ENCODE results near the gene CAPN1. TPM values are rescaled to one million over a fixed set of nuclear protein-coding genes. Genes with fewer than 3 reads are reported as not detected.

Gene CAPN1
- polyA plus RNA-seq, 1 donor from 2014 or later = 113 TPM

- Mint-ChIP-seq H3K36me3 (no peaks in the 10 kb centered on the region), H3K4me3 (no peak overlapping the region), H3K27ac (no peak overlapping the region), H3K4me1 (peaks cover 19 to 21% (median 20%) of the 10 kb centered on the region in 3 donors), H3K27me3 (peaks cover 6% of the 10 kb centered on the region), H3K9me3 (no peaks in the 10 kb centered on the region)
These were observed 31.0 kb upstream of the CAPN1 start for GRCh38 chr11:65150509-65151299.

GRCh38 chr11:65151331-65151899 is 30.3 kb upstream of the CAPN1 start:
- peaks cover 12 to 15% (median 14%) of the 10 kb centered on the region in 3 donors for H3K4me1 Mint-ChIP-seq
- H3K4me3 Mint-ChIP-seq = no peak overlapping the region
- no peaks in the 10 kb centered on the region for H3K9me3 Mint-ChIP-seq
- no peaks in the 10 kb centered on the region for H3K36me3 Mint-ChIP-seq
- no peak overlapping the region for H3K27ac Mint-ChIP-seq
- H3K27me3 Mint-ChIP-seq = peaks cover 1% of the 10 kb centered on the region

GRCh38 chr11:65152122-65152521 is 29.6 kb upstream of the CAPN1 start:
- Mint-ChIP-seq H3K36me3 (no peaks in the 10 kb centered on the region), H3K27me3 (peaks cover 1% of the 10 kb centered on the region), H3K9me3 (no peaks in the 10 kb centered on the region), H3K4me1 (peaks cover 10 to 13% (median 12%) of the 10 kb centered on the region in 3 donors), H3K27ac (peak overlapping the region in 1 of 3 donors; percentile 18), H3K4me3 (peak overlapping the region in 2 of 4 donors; percentile 52 to 72)

- Mint-ChIP-seq H3K36me3 (no peaks in the 10 kb centered on the region), H3K4me3 (no peak overlapping the region), H3K27me3 (no peaks in the 10 kb centered on the region), H3K27ac (no peak overlapping the region), H3K9me3 (no peaks in the 10 kb centered on the region), H3K4me1 (peaks cover 18 to 26% (median 22%) of the 10 kb centered on the region in 3 donors)
These were observed 25.5 kb upstream of the CAPN1 start for GRCh38 chr11:65156256-65156655.

- H3K36me3 Mint-ChIP-seq = no peaks in the 10 kb centered on the region
- H3K9me3 Mint-ChIP-seq = no peaks in the 10 kb centered on the region
- H3K4me1 Mint-ChIP-seq = peaks cover 17 to 20% (median 17%) of the 10 kb centered on the region in 3 donors
- H3K27me3 Mint-ChIP-seq = no peaks in the 10 kb centered on the region
- H3K4me3 Mint-ChIP-seq = no peak overlapping the region
- H3K27ac Mint-ChIP-seq = peak overlapping the region in 1 of 3 donors; percentile 18
These were observed 24.8 kb upstream of the CAPN1 start for GRCh38 chr11:65156926-65157325.

- no peaks in the 10 kb centered on the region for H3K27me3 Mint-ChIP-seq
- no peaks in the 10 kb centered on the region for H3K9me3 Mint-ChIP-seq
- no peak overlapping the region for H3K27ac Mint-ChIP-seq
- H3K36me3 Mint-ChIP-seq = no peaks in the 10 kb centered on the region
- H3K4me3 Mint-ChIP-seq = no peak overlapping the region
- H3K4me1 Mint-ChIP-seq = peaks cover 12 to 17% (median 13%) of the 10 kb centered on the region in 3 donors
These were observed 24.4 kb upstream of the CAPN1 start for GRCh38 chr11:65157336-65157735.

GRCh38 chr11:65159012-65159411 is 22.7 kb upstream of the CAPN1 start:
- H3K27ac Mint-ChIP-seq = peak overlapping the region in 1 of 3 donors; percentile 20
- no peaks in the 10 kb centered on the region for H3K36me3 Mint-ChIP-seq
- H3K27me3 Mint-ChIP-seq = no peaks in the 10 kb centered on the region

GRCh38 chr11:65160643-65161042 is 21.1 kb upstream of the CAPN1 start:
- Mint-ChIP-seq H3K4me3 (no peak overlapping the region), H3K36me3 (no peaks in the 10 kb centered on the region), H3K27ac (no peak overlapping the region), H3K4me1 (peaks cover 9 to 13% (median 12%) of the 10 kb centered on the region in 3 donors), H3K27me3 (no peaks in the 10 kb centered on the region), H3K9me3 (no peaks in the 10 kb centered on the region)

More at GRCh38 chr11:65159012-65159411, 22.7 kb upstream of the CAPN1 start:
- peak overlapping the region in 1 of 4 donors; percentile 77 for H3K4me3 Mint-ChIP-seq
- H3K4me1 Mint-ChIP-seq = peaks cover 9 to 13% (median 12%) of the 10 kb centered on the region in 3 donors
- no peaks in the 10 kb centered on the region for H3K9me3 Mint-ChIP-seq

GRCh38 chr11:65163684-65164083 is 18.0 kb upstream of the CAPN1 start:
- Mint-ChIP-seq H3K4me3 (no peak overlapping the region), H3K36me3 (no peaks in the 10 kb centered on the region), H3K4me1 (peaks cover 9 to 13% (median 12%) of the 10 kb centered on the region in 3 donors), H3K27ac (no peak overlapping the region), H3K9me3 (no peaks in the 10 kb centered on the region), H3K27me3 (no peaks in the 10 kb centered on the region)

GRCh38 chr11:65165410-65166317 is 16.1 kb upstream of the CAPN1 start:
- Mint-ChIP-seq H3K4me1 (peaks cover 6 to 9% (median 8%) of the 10 kb centered on the region in 3 donors), H3K36me3 (peaks cover 3% of the 10 kb centered on the region), H3K9me3 (no peaks in the 10 kb centered on the region), H3K4me3 (no peak overlapping the region), H3K27me3 (no peaks in the 10 kb centered on the region), H3K27ac (peak overlapping the region in 1 of 3 donors; percentile 22)

GRCh38 chr11:65166893-65167292 is 14.8 kb upstream of the CAPN1 start:
- H3K4me1 Mint-ChIP-seq = peaks cover 6 to 9% (median 7%) of the 10 kb centered on the region in 3 donors

GRCh38 chr11:65167656-65168055 is 14.1 kb upstream of the CAPN1 start:
- Mint-ChIP-seq H3K4me3 (no peak overlapping the region), H3K4me1 (peaks cover 6 to 9% (median 7%) of the 10 kb centered on the region in 3 donors), H3K27me3 (no peaks in the 10 kb centered on the region), H3K36me3 (peaks cover 3% of the 10 kb centered on the region), H3K9me3 (no peaks in the 10 kb centered on the region), H3K27ac (no peak overlapping the region)

More at GRCh38 chr11:65166893-65167292, 14.8 kb upstream of the CAPN1 start:
- H3K4me3 Mint-ChIP-seq = no peak overlapping the region
- no peaks in the 10 kb centered on the region for H3K9me3 Mint-ChIP-seq
- H3K27me3 Mint-ChIP-seq = no peaks in the 10 kb centered on the region
- peaks cover 3% of the 10 kb centered on the region for H3K36me3 Mint-ChIP-seq
- no peak overlapping the region for H3K27ac Mint-ChIP-seq

GRCh38 chr11:65169164-65169641 is 12.5 kb upstream of the CAPN1 start:
- Mint-ChIP-seq H3K9me3 (no peaks in the 10 kb centered on the region), H3K4me3 (peak overlapping the region in 2 of 4 donors; percentile 41 to 74), H3K36me3 (peaks cover 3% of the 10 kb centered on the region), H3K4me1 (peaks cover 7 to 9% (median 8%) of the 10 kb centered on the region in 3 donors), H3K27me3 (no peaks in the 10 kb centered on the region), H3K27ac (peak overlapping the region in 1 of 3 donors; percentile 46)

GRCh38 chr11:65170058-65170534 is 11.6 kb upstream of the CAPN1 start, which contains the start of gene SPDYC:
Gene SPDYC, plus strand, starts transcription at chr11:65170233. Its CDS starts 1,125 bp downstream, at chr11:65171358.
- Mint-ChIP-seq H3K27ac (peak within 1 kb of the TSS in 1 of 3 donors; percentile 50), H3K36me3 (peaks cover 3% of the 10 kb centered on the region), H3K27me3 (no peaks in the 10 kb centered on the region), H3K4me1 (peaks cover 7 to 11% (median 8%) of the 10 kb centered on the region in 3 donors), H3K9me3 (no peaks in the 10 kb centered on the region), H3K4me3 (peak within 1 kb of the TSS in 2 of 4 donors; percentile 41 to 74)
